PC-9 (cell line): ENCODE measurements around the gene RGL2. TPM values are rescaled to one million over a fixed set of nuclear protein-coding genes. Genes with fewer than 3 reads are reported as not detected.

Experiments used
- BruUV-seq: library from RNA; stranded (reverse); fragments of 400-500 nt; replicated peaks from 2 replicates; lab custom pipeline; 2021; lab: Mats Ljungman, UMichigan
- CTCF ChIA-PET: fragments of 300-600 bp; sonication (Branson Sonifier 250); formaldehyde crosslinking; loops from one replicate; lab custom pipeline; 2022; ENCODE audit warnings: antibody characterized with exemption; lab: Charles Lee
- POLR2A ChIA-PET: fragments of 300-600 bp; sonication (Branson Sonifier 250); formaldehyde crosslinking; loops from one replicate; lab custom pipeline; 2022; ENCODE audit warnings: antibody characterized with exemption; ENCODE audit not compliant: unreplicated experiment; lab: Charles Lee
- DNase-seq, 2 experiments: peaks; one replicate each; pipeline versions ENCODE4 v3.0.0 to v3.0.0-alpha.2; 2015 to 2022; ENCODE audit warnings: mixed read lengths in 1 of 2
- H2AFZ ChIP-seq: fragments of 200-600 bp; sonication (generic); 2 replicates; pipeline ENCODE4 v1.8.1; 2017; ENCODE audit warnings: antibody characterized with exemption
- H3F3A ChIP-seq: fragments of 200-600 bp; sonication (generic); 2 replicates; pipeline ENCODE4 v1.8.1; 2017; ENCODE audit warnings: antibody characterized with exemption, mild to moderate bottlenecking, low read depth; ENCODE audit not compliant: insufficient read depth
- H3K27ac ChIP-seq: fragments of 200-600 bp; sonication (generic); 2 replicates; pipeline ENCODE4 v1.6.1; 2016; ENCODE audit warnings: mixed run types
- H3K27me3 ChIP-seq: fragments of 200-600 bp; sonication (generic); 2 replicates; pipeline ENCODE4 v1.6.1; 2016; ENCODE audit warnings: low read depth, mixed run types; ENCODE audit not compliant: insufficient read depth
- H3K36me3 ChIP-seq: fragments of 200-600 bp; sonication (generic); 2 replicates; pipeline ENCODE4 v1.6.1; 2016; ENCODE audit warnings: low read depth, mixed run types
- H3K4me1 ChIP-seq: fragments of 200-600 bp; sonication (generic); replicated peaks from 2 replicates; pipeline ENCODE4 v1.6.1; 2016; ENCODE audit warnings: mixed run types; ENCODE audit not compliant: insufficient read depth
- H3K4me2 ChIP-seq: fragments of 200-600 bp; sonication (generic); 2 replicates; pipeline ENCODE4 v1.6.1; 2017; ENCODE audit warnings: mixed run types
- H3K4me3 ChIP-seq: fragments of 200-600 bp; sonication (generic); 2 replicates; pipeline ENCODE4 v1.6.1; 2016; ENCODE audit warnings: mixed run types
- H3K79me2 ChIP-seq: fragments of 200-600 bp; sonication (generic); 2 replicates; pipeline ENCODE4 v1.6.1; 2017; ENCODE audit warnings: low read depth, mixed run types
- H3K9me2 ChIP-seq: fragments of 200-600 bp; sonication (generic); 2 replicates; pipeline ENCODE4 v1.8.1; 2017; ENCODE audit warnings: mild to moderate bottlenecking; ENCODE audit not compliant: insufficient read depth
- H3K9me3 ChIP-seq: fragments of 200-600 bp; sonication (generic); 2 replicates; pipeline ENCODE4 v1.8.1; 2016; ENCODE audit warnings: low read depth; ENCODE audit not compliant: insufficient read depth
- H4K20me1 ChIP-seq: fragments of 200-600 bp; sonication (generic); 2 replicates; pipeline ENCODE4 v1.8.1; 2017; ENCODE audit not compliant: insufficient read depth
- CTCF ChIP-seq: fragments of 200-600 bp; sonication (generic); conservative IDR thresholded peaks from 2 replicates; pipeline ENCODE4 v1.6.1; 2017; ENCODE audit warnings: mixed run types, antibody characterized with exemption, mild to moderate bottlenecking, moderate library complexity
- EZH2 ChIP-seq: fragments of 200-600 bp; sonication (generic); IDR thresholded peaks from 2 replicates; pipeline ENCODE4 v1.8.0; 2017; ENCODE audit warnings: antibody characterized with exemption, low read depth
- intact Hi-C: fragments of 100-400 bp; cut with micrococcal nuclease; formaldehyde crosslinking; loops from one replicate; pipeline ENCODE4 v1.10.0; 2022; ENCODE audit not compliant: unreplicated experiment
- total RNA-seq: library from RNA; stranded (reverse); gene quantifications from 2 replicates; pipeline ENCODE4 v1.2.3, GENCODE V29; 2021

The RGL2 gene
- total RNA-seq, 1 experiment from 2014 or later, result 102 TPM

GRCh38 chr6:33339193-33339592 is 40.5 kb upstream of the RGL2 start:
- intact Hi-C loops, result no loop called here
- H3K4me3 ChIP-seq, result no peak overlapping the region
- no peaks in the 10 kb centered on the region for H3F3A ChIP-seq
- H3K9me3 ChIP-seq, result no peaks in the 10 kb centered on the region
- DNase-seq, result no peak
- BruUV-seq, result no TSS peak
- no peak overlapping the region for H3K4me2 ChIP-seq
- H3K79me2 ChIP-seq, result no peaks in the 10 kb centered on the region
- H3K27me3 ChIP-seq, result no peaks in the 10 kb centered on the region
- H3K36me3 ChIP-seq, result no peaks in the 10 kb centered on the region
- CTCF ChIA-PET, result no interaction called here
- no peak overlapping the region for H2AFZ ChIP-seq
- H3K9me2 ChIP-seq, result no peaks in the 10 kb centered on the region
- no peaks in the 10 kb centered on the region for H3K4me1 ChIP-seq
- H3K27ac ChIP-seq, result no peak overlapping the region
- POLR2A ChIA-PET, result no interaction called here
- TF ChIP-seq CTCF (no peak), EZH2 (no peak)
- H4K20me1 ChIP-seq, result no peaks in the 10 kb centered on the region

- Histone ChIP-seq H2AFZ (no peak overlapping the region), H3K9me2 (no peaks in the 10 kb centered on the region), H3K27me3 (no peaks in the 10 kb centered on the region), H3K4me2 (no peak overlapping the region), H3K27ac (no peak overlapping the region), H3K9me3 (no peaks in the 10 kb centered on the region), H3K4me3 (no peak overlapping the region), H3F3A (no peaks in the 10 kb centered on the region), H3K36me3 (no peaks in the 10 kb centered on the region), H3K79me2 (no peaks in the 10 kb centered on the region), H4K20me1 (no peaks in the 10 kb centered on the region), H3K4me1 (no peaks in the 10 kb centered on the region)
- intact Hi-C loops, result no loop called here
- TF ChIP-seq CTCF (no peak), EZH2 (no peak)
- ChIA-PET POLR2A (no interaction called here), CTCF (no interaction called here)
- DNase-seq, result no peak
- no TSS peak for BruUV-seq
These were observed 37.8 kb upstream of the RGL2 start for GRCh38 chr6:33336495-33336894.

- ChIA-PET CTCF (no interaction called here), POLR2A (no interaction called here)
- Histone ChIP-seq H3K79me2 (no peaks in the 10 kb centered on the region), H2AFZ (no peak overlapping the region), H3K27me3 (no peaks in the 10 kb centered on the region), H4K20me1 (no peaks in the 10 kb centered on the region), H3F3A (no peaks in the 10 kb centered on the region), H3K4me2 (no peak overlapping the region), H3K4me3 (no peak overlapping the region), H3K9me3 (no peaks in the 10 kb centered on the region), H3K27ac (no peak overlapping the region), H3K4me1 (no peaks in the 10 kb centered on the region), H3K36me3 (no peaks in the 10 kb centered on the region), H3K9me2 (no peaks in the 10 kb centered on the region)
- DNase-seq, result no peak
- BruUV-seq, result no TSS peak
- TF ChIP-seq EZH2, result no peak
- no peak for TF ChIP-seq CTCF
- intact Hi-C loops, result no loop called here
These were observed 37.2 kb upstream of the RGL2 start for GRCh38 chr6:33335916-33336315.
